Mesenchymal stem cell (in vitro differentiated cells and primary cell): ENCODE results near the gene FAM174C.

Experiments used
- DNase-seq: peaks from one replicate; pipeline ENCODE4 v3.0.0-alpha.2; 2013
- H2AFZ ChIP-seq: one replicate; pipeline ENCODE4 v1.6.1; 2013; ENCODE audit warnings: low read depth, mild to moderate bottlenecking, control low read depth, inconsistent platforms, low read length, moderate library complexity
- H2AK5ac ChIP-seq: 2 replicates; pipeline ENCODE4 v1.6.1; 2013; ENCODE audit warnings: low read length, moderate library complexity, mild to moderate bottlenecking, inconsistent platforms; ENCODE audit not compliant: severe bottlenecking
- H2BK120ac ChIP-seq: one replicate; pipeline ENCODE4 v1.6.1; 2013; ENCODE audit warnings: low read depth, mild to moderate bottlenecking, inconsistent platforms, low read length, moderate library complexity
- H2BK12ac ChIP-seq, 2 experiments: one replicate each; pipeline ENCODE4 v1.6.1; 2013; ENCODE audit warnings: inconsistent platforms in 2 of 2, low read length in 2 of 2, mild to moderate bottlenecking in 2 of 2, moderate library complexity in 2 of 2, control low read depth in 1 of 2
- H2BK15ac ChIP-seq: one replicate; pipeline ENCODE4 v1.6.1; 2013; ENCODE audit warnings: mild to moderate bottlenecking, low read depth, inconsistent platforms; ENCODE audit not compliant: poor library complexity, severe bottlenecking
- H2BK5ac ChIP-seq: 2 replicates; pipeline ENCODE4 v1.6.1; 2013; ENCODE audit warnings: low read depth, mild to moderate bottlenecking, low read length, control low read depth, inconsistent platforms; ENCODE audit not compliant: poor library complexity, severe bottlenecking
- H3K14ac ChIP-seq, 2 experiments: one replicate each; pipeline ENCODE4 v1.6.1; 2013; ENCODE audit warnings: inconsistent platforms in 2 of 2, low read length in 2 of 2, control low read depth in 1 of 2, mild to moderate bottlenecking in 1 of 2, moderate library complexity in 1 of 2
- H3K18ac ChIP-seq, 2 experiments: one replicate each; pipeline ENCODE4 v1.6.1; 2013; ENCODE audit warnings: inconsistent platforms in 2 of 2, low read length in 2 of 2, control low read depth in 1 of 2, low read depth in 1 of 2, mild to moderate bottlenecking in 1 of 2
- H3K23ac ChIP-seq, 2 experiments: one replicate each; pipeline ENCODE4 v1.6.1; 2013; ENCODE audit warnings: inconsistent platforms in 2 of 2, low read length in 2 of 2, mild to moderate bottlenecking in 2 of 2, moderate library complexity in 2 of 2, control low read depth in 1 of 2
- H3K27ac ChIP-seq: 2 replicates; pipeline ENCODE4 v1.5.1; 2013; ENCODE audit warnings: mild to moderate bottlenecking, moderate library complexity, low read length, control low read depth, inconsistent platforms; ENCODE audit not compliant: poor library complexity, severe bottlenecking
- H3K27me3 ChIP-seq, 2 experiments: 2 replicates each; pipeline versions ENCODE4 v1.6.1 to v1.7.0; 2013; ENCODE audit warnings: low read length in 2 of 2, mild to moderate bottlenecking in 2 of 2, moderate library complexity in 2 of 2, control low read depth in 1 of 2, inconsistent platforms in 1 of 2; ENCODE audit not compliant: control insufficient read depth in 1 of 2, insufficient read depth in 1 of 2
- H3K36me3 ChIP-seq, 2 experiments: 2 replicates each; pipeline versions ENCODE4 v1.6.1 to v1.7.0; 2013; ENCODE audit warnings: low read length in 2 of 2, control low read depth in 1 of 2, inconsistent platforms in 1 of 2, low read depth in 1 of 2, mild to moderate bottlenecking in 1 of 2; ENCODE audit not compliant: insufficient read depth in 2 of 2, control insufficient read depth in 1 of 2
- H3K4ac ChIP-seq, 2 experiments: one replicate each; pipeline ENCODE4 v1.6.1; 2013; ENCODE audit warnings: inconsistent platforms in 2 of 2, low read length in 2 of 2, mild to moderate bottlenecking in 2 of 2, moderate library complexity in 2 of 2, control low read depth in 1 of 2, low read depth in 1 of 2
- H3K4me1 ChIP-seq: 2 replicates; pipeline ENCODE4 v1.6.1; 2013; ENCODE audit warnings: low read depth, low read length, control low read depth; ENCODE audit not compliant: control insufficient read depth, insufficient read depth
- H3K4me2 ChIP-seq: 2 replicates; pipeline ENCODE4 v1.6.1; 2013; ENCODE audit warnings: low read length, mild to moderate bottlenecking, inconsistent platforms; ENCODE audit not compliant: poor library complexity, severe bottlenecking
- H3K4me3 ChIP-seq, 2 experiments: 2 replicates each; pipeline versions ENCODE4 v1.5.1 to v1.7.0; 2013; ENCODE audit warnings: low read length in 2 of 2, mild to moderate bottlenecking in 2 of 2, control low read depth in 1 of 2, low read depth in 1 of 2; ENCODE audit not compliant: insufficient read depth in 1 of 2
- H3K79me1 ChIP-seq: replicated peaks from 2 replicates; pipeline ENCODE4 v1.6.1; 2013; ENCODE audit warnings: mild to moderate bottlenecking, control low read depth, low read length, inconsistent platforms; ENCODE audit not compliant: poor library complexity, severe bottlenecking
- H3K9ac ChIP-seq: 2 replicates; pipeline ENCODE4 v1.7.0; 2013; ENCODE audit warnings: mild to moderate bottlenecking, low read length, moderate library complexity
- H3K9me3 ChIP-seq: 2 replicates; pipeline ENCODE4 v1.7.0; 2013; ENCODE audit warnings: mild to moderate bottlenecking, low read length; ENCODE audit not compliant: control insufficient read depth
- H4K8ac ChIP-seq: one replicate; pipeline ENCODE4 v1.6.1; 2013; ENCODE audit warnings: inconsistent platforms, mild to moderate bottlenecking, low read length, moderate library complexity
- H4K91ac ChIP-seq: one replicate; pipeline ENCODE4 v1.6.1; 2013; ENCODE audit warnings: mild to moderate bottlenecking, low read length, inconsistent platforms
- WGBS: methylation state at CpG from one replicate; pipeline ENCODE4 v1.1.7; 2013; ENCODE audit warnings: mixed read lengths; 5-methylcytosine and 5-hydroxymethylcytosine counted together

Gene FAM174C

GRCh38 chr19:1322198-1322981, 47.1 kb downstream of the FAM174C start:
- DNase-seq, result no peak
- Histone ChIP-seq H2BK12ac (no peak overlapping the region), H3K4me1 (no peaks in the 10 kb centered on the region), H2AFZ (no peak overlapping the region), H2BK5ac (no peak overlapping the region), H3K14ac (no peak overlapping the region), H3K9ac (no peak overlapping the region), H3K27ac (no peak overlapping the region), H2BK120ac (no peak overlapping the region), H3K23ac (peak overlapping the region in 1 of 2 experiments; percentile 50), H3K4me2 (no peak overlapping the region), H4K8ac (no peak overlapping the region), H3K18ac (no peak overlapping the region), H3K27me3 (peaks cover 14 to 49% of the 10 kb centered on the region in 2 experiments), H3K79me1 (no peaks in the 10 kb centered on the region), H2AK5ac (no peak overlapping the region), H3K4ac (no peak overlapping the region), H3K9me3 (no peaks in the 10 kb centered on the region), H4K91ac (no peak overlapping the region), H2BK15ac (no peak overlapping the region), H3K36me3 (no peaks in the 10 kb centered on the region), H3K4me3 (no peak overlapping the region)
- 90% methylated on average over 16 of the region's 16 CpGs for WGBS

- H2BK120ac ChIP-seq, result no peak overlapping the region
- H3K18ac ChIP-seq, result no peak overlapping the region
- H3K4ac ChIP-seq, result no peak overlapping the region
- H3K36me3 ChIP-seq, result no peaks in the 10 kb centered on the region
- no peak overlapping the region for H3K4me2 ChIP-seq
- no peak overlapping the region for H3K14ac ChIP-seq
- no peak for DNase-seq
- no peak overlapping the region for H3K27ac ChIP-seq
- H2AK5ac ChIP-seq, result no peak overlapping the region
- H3K4me1 ChIP-seq, result peaks cover 2% of the 10 kb centered on the region
- no peak overlapping the region for H2BK12ac ChIP-seq
- H4K91ac ChIP-seq, result no peak overlapping the region
- H3K4me3 ChIP-seq, result no peak overlapping the region
- no peaks in the 10 kb centered on the region for H3K79me1 ChIP-seq
- H3K9ac ChIP-seq, result peak overlapping the region; percentile 70
- H4K8ac ChIP-seq, result no peak overlapping the region
- no peak overlapping the region for H2AFZ ChIP-seq
- no peak overlapping the region for H3K23ac ChIP-seq
- WGBS, result 93% methylated on average over 11 of the region's 12 CpGs
- H3K27me3 ChIP-seq, result peaks cover 0 to 32% of the 10 kb centered on the region in 2 experiments
- H3K9me3 ChIP-seq, result no peaks in the 10 kb centered on the region
- H2BK5ac ChIP-seq, result no peak overlapping the region
- H2BK15ac ChIP-seq, result no peak overlapping the region
These were observed 49.0 kb downstream of the FAM174C start for GRCh38 chr19:1324249-1324805.

GRCh38 chr19:1324806-1325567, 49.7 kb downstream of the FAM174C start:
- DNase-seq, result peak; percentile 47

More at GRCh38 chr19:1324806-1325567, 49.7 kb downstream of the FAM174C start:
- Histone ChIP-seq H3K9me3 (no peaks in the 10 kb centered on the region), H3K4ac (no peak overlapping the region), H2AFZ (no peak overlapping the region), H3K27ac (no peak overlapping the region), H2AK5ac (no peak overlapping the region), H3K9ac (peak overlapping the region; percentile 70), H3K4me3 (peak overlapping the region in 1 of 2 experiments; percentile 67), H2BK5ac (no peak overlapping the region), H3K18ac (no peak overlapping the region), H3K4me1 (peaks cover 2% of the 10 kb centered on the region), H3K36me3 (no peaks in the 10 kb centered on the region), H4K91ac (no peak overlapping the region), H3K14ac (no peak overlapping the region), H4K8ac (peak overlapping the region; percentile 7), H2BK15ac (no peak overlapping the region), H2BK120ac (no peak overlapping the region), H3K79me1 (no peaks in the 10 kb centered on the region), H3K27me3 (peaks cover 0 to 30% of the 10 kb centered on the region in 2 experiments), H3K23ac (no peak overlapping the region), H2BK12ac (no peak overlapping the region), H3K4me2 (no peak overlapping the region)
- 75% methylated on average over 63 of the region's 66 CpGs for WGBS
